HG03378 (cell line): ENCODE measurements around the gene LTC4S.
"Not testable (repeated sequence)": the region's sequence is repeated elsewhere in the genome, so short reads cannot be mapped to it uniquely, and the experiment has no call there.

Source experiments
- ATAC-seq: cut with Tn5 transposase; IDR thresholded peaks from one replicate; pipeline ENCODE4 v1.9.1; 2021; ENCODE audit warnings: mild to moderate bottlenecking, moderate library complexity; ENCODE audit not compliant: unreplicated experiment

LTC4S gene

DNA sequence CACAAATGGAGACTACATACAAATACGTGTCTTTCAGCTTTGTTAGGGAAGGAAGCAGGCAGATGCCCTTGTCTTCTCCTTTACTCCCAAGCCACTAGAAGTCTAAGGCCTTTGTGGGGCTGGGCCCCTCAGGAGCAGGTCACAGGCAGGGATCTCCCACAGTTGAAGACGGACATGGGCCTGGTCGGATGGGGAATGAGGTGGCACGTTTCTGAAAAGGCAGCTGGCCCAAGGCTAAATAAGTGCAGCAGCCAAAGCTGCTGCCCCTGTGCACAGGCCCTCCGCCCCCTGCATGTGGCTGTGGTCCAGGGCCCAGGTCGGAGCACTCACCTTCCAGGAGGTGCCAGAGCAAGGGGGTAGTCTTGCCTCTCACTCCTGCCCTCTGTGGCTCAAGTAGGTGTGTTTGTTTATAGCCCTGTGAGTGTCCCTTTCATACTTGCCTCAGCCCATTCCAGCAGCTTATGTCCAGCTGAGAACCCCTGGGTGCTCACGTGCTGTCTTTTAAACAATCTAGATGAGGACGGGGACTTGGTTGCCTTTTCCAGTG is 28.7 kb downstream of the LTC4S start:
- no peak for ATAC-seq

DNA sequence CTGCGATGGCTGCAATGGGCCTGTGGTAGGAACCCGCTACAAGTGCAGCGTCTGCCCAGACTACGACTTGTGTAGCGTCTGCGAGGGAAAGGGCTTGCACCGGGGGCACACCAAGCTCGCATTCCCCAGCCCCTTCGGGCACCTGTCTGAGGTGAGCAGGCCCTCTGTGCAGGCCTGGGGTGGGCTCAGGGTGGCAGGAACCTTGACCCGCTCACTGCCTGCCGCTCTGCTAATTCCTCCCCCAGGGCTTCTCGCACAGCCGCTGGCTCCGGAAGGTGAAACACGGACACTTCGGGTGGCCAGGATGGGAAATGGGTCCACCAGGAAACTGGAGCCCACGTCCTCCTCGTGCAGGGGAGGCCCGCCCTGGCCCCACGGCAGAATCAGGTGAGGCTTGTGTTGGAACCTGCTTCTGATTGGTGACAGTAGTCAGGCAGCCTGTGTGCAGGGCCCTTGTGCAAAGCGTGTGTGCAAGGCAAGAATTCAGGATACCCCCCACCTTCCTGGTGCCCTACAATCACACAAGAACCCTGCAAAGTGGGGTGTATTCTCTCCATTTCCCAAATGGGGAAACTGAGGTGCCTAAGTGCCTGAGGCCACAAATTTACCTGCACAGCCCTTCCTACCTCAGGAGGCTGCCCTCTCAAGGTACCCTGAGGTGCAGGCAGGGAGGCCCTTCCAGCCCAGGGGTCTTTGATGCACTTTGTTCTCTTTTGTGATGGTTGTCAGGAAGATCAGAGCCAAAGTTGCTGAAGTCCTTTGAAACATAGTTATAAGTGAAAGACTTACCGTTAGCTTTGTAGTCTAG is 30.4 kb downstream of the LTC4S start:
- no peak for ATAC-seq

DNA sequence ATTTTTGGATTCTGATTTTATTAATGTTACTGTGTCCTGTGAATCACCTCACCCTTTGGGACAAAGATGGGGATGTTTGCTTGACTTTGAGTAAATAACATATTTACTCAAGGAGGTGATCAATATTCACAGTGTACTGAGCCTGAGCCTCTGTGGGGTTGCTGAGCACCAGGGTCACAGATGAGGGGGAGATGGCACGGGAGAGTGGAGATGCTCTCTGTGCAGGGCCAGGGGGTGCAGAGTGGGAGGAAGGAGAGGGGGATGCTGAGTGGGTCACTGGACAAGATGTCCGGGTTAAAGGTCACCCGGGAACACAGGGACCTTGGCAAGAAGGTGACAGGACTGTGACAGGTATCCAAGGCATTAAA is 30.9 kb downstream of the LTC4S start:
- no peak for ATAC-seq

DNA sequence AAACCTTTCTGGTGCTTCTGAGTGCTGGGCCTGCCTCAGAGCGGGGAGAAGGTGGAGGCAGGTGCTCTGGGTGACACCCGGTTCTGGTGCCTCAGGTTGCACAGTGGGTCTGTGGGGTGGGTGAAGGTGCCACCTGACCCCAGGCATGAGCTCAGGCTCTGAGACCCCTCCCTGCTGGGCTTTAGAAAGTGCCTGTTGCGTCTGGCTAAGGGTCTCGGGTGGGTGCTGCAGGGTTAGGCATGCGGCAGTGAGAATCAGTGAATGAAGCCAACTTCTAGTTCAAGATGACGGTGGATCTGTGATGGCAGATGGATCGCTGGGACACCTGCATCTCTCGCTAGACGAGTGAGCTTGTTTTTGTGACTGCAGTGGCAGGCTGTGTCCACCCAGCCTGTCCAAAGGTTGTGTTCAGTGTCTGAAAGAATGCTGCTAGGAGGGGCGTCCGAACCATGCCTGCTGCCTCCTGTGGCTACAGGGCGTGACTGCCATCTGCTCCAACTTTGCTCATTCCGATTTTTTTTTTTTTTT is 31.9 kb downstream of the LTC4S start:
- ATAC-seq, result no peak

DNA sequence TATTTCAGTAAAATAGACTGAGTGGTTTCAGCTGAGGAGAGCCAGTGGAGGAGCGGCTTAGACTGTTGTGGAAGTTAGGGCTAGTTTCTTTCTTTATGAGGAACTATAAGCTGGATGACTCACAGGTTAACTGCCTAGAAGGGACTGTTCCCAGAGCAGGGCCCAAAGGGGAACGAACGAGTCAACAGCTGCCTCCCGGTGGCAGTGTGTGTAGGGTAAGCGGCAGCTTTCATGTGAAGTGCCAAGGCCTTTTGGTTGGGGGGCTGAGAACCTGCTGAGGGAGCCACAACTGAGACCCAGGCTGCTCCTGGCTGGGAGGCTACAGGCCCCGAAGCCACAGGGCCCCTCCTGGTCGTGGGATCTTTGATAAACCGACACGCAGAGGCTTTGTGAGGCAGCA is 33.9 kb downstream of the LTC4S start:
- ATAC-seq, result no peak

DNA sequence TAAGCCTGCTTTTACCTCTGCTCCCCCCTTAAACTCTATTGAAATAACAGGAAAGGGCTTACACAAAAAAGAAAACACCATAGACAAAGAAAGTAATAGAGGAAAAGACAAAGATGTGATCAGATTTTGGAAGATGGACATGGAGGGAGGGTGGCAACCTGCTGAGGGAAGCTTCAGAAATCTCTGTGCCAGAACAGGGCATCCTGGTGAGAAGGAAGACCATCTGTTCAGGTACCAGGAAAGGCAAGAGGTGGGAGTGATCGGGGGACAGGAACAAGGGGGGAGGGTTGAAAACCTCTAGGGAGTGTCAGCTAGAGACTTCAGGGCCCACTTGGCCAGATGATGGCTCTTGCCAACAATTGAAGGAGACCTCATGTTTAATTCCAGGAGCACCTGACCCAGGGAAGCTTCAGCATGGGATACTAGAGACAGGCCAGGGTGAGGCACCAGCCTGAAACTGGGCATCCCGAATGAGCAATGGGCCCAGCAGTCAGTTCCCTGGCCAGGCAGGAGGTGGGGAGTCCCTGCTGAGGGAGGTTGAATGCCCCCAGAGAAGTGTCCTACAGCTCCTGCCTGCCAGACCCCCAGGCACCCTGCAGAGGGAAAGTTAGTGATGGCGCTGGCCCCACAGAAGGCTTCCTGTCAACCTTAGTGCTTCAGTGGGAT is 35.1 kb downstream of the LTC4S start:
- no peak for ATAC-seq

DNA sequence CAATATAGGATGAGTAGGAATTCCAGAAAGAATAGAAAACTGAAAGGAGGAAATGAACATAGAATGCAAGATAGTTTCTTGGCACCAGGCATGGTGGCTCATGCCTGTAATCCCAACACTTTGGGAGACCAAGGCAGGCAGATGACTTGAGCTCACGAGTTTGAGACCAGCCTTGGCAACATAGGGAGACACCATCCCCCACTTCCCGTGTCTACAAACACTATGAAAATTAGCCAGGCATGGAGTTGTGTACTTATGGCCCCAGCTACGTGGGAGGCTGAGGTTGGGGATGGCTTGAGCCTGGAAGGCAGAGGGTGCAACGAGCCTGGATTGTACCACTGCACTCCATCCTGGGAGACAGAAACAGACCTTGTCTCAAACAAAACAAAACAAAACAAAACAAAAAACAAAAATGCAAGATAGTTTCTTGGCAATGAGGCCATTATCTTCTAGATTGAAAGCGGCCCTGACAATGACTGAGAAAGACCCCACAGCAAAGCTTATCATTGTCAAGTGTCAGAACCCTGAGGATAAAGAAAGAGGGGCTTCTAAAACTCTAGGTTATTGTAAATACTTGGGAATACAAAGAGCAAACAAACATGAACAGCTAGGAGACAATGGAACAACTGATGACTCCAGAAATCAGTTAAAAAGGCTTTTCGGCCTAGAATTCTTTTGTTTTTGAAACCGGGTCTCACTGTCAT is 36.1 kb downstream of the LTC4S start:
- no peak for ATAC-seq

DNA sequence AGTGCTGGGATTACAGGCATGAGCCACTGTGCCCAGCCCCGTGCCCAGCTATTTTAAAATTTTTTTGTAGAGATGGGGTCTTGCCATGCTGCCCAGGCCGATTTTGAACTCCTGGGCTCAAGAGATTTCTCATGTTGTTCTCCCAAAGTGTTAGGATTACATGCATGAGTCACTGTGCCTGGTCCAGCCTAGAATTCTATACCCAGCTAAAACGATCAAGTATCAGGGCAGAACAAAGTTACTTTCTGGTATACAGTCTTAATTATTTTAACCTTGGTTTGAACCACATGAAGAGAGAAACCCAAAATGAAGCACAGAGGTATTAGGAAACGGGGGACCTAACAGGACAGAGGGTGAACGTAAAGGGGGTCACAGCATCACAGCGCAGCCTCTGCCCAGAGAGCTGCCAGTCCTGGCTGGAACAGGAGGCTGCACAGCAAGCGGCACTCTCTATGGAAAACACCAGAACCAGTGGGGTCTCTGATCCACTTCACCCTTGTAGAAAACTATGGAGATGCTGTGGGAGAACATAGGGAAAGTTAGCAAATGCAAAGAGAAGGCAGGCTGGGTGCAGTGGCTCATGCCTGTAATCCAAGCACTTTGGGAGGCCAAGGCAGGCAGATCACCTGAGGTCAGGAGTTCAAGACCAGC is 37.2 kb downstream of the LTC4S start:
- ATAC-seq, result no peak

DNA sequence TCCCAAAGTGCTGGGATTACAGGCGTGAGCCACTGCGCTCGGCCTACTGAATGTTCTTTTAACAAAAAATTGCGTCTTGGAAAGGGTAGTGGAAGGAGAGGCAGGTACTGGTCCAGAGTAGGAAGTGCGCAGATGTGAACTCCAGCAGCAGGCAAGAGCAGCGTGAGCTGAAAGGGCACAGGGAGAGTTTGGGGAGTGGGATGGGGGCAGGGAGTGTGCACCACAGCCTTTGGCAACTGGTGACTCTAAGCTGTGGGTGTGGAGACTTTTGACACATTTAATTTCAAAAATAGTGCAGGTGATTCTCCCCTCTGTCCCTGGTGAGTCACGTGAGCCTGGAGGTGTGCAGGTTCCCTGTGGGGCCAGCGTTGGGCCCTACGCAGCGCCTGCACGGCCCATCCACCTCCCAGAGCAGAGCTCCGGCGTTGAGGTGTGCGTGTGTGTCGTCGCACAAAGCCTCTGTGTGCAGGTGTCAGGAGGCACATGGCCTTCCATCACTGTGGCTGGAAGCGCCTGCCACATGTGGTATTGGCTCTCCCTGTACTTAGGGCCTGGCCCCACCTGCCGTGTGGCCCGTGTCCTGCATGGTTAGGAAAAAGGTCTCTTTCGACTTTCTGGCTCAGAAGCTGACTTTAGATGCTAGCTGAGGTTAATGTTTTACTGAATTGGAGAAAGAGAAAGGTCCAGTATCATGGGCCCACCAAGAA is 38.4 kb downstream of the LTC4S start:
- no peak for ATAC-seq

DNA sequence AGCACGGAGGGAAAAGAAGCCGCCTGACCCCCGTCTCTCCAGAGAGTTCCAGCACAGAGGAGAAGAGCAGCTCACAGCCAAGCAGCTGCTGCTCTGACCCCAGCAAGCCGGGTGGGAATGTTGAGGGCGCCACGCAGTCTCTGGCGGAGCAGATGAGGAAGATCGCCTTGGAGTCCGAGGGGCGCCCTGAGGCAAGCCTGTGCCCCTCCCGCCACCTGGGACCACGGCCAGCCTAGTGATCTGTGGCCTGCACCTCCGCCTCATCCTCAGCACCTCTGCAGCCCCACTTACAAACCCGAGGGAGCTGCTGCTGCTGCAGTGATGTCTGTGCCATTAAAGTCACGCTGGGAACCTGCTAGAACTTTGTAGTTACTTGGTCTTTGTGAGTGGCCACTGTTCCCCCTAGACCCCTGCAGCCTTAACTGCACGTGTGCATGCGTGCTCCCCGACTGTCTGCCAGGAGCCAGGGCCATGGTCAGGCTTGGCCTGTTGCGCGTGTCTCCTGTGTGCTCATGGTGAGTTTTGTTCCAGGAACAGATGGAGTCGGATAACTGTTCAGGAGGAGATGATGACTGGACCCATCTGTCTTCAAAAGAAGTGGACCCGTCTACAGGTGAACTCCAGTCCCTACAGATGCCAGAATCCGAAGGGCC is 39.4 kb downstream of the LTC4S start:
- ATAC-seq, result no peak

DNA sequence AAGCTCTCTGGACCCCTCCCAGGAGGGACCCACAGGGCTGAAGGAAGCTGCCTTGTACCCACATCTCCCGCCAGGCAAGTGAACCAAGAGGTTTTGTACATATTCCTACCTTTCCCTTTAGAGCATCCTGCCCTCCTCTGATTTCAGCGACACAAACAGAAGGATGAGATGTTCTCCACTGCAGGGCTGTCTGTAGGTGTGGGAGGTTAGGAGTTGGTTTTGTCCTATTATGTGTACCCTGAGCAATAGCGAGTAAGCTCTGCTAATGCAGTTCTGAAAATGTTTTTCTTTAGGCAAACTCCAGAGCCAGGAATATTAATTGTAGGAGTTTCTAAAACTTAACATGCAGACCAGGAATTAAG is 39.9 kb downstream of the LTC4S start:
- ATAC-seq, result no peak

DNA sequence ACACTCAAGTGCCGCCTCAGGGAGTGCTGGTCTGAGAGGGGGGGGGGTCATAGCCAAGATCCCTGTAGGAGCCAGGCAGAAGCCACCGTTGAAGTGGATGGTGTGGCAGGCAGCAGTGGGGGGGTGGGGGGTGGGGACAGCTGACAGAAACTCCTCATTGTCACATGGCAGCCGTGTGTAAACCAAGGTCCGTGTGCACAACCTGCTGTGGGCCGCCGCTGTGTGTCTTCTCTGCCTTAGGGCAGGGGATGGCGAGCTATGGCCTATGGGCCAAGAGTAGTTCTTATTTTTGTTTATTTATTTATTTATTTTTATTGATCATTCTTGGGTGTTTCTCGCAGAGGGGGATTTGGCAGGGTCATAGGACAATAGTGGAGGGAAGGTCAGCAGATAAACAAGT is 40.3 kb downstream of the LTC4S start:
- ATAC-seq, result no peak

DNA sequence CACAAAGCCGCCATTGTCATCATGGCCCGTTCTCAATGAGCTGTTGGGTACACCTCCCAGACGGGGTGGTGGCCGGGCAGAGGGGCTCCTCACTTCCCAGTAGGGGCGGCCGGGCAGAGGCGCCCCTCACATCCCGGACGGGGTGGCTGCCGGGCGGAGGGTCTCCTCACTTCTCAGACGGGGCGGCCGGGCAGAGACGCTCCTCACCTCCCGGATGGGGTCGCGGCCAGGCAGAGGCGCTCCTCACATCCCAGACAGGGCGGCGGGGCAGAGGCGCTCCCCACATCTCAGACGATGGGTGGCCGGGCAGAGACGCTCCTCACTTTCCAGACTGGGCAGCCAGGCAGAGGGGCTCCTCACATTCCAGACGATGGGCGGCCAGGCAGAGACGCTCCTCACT is 41.1 kb downstream of the LTC4S start:
- ATAC-seq, result not testable (repeated sequence)

DNA sequence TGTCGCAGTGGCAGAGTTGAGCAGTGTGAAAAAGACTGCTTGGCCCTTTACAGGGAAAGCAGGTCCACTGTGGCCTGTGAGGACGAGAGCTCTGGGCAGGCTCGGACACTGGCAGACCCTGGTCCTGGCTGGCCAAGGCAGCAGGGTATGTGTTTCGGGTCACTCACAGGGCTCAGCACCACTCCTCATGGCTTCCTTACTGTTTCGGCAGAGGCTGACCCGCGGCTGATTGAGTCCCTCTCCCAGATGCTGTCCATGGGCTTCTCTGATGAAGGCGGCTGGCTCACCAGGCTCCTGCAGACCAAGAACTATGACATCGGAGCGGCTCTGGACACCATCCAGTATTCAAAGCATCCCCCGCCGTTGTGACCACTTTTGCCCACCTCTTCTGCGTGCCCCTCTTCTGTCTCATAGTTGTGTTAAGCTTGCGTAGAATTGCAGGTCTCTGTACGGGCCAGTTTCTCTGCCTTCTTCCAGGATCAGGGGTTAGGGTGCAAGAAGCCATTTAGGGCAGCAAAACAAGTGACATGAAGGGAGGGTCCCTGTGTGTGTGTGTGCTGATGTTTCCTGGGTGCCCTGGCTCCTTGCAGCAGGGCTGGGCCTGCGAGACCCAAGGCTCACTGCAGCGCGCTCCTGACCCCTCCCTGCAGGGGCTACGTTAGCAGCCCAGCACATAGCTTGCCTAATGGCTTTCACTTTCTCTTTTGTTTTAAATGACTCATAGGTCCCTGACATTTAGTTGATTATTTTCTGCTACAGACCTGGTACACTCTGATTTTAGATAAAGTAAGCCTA is 42.6 kb downstream of the LTC4S start:
- peak; percentile 43 for ATAC-seq

DNA sequence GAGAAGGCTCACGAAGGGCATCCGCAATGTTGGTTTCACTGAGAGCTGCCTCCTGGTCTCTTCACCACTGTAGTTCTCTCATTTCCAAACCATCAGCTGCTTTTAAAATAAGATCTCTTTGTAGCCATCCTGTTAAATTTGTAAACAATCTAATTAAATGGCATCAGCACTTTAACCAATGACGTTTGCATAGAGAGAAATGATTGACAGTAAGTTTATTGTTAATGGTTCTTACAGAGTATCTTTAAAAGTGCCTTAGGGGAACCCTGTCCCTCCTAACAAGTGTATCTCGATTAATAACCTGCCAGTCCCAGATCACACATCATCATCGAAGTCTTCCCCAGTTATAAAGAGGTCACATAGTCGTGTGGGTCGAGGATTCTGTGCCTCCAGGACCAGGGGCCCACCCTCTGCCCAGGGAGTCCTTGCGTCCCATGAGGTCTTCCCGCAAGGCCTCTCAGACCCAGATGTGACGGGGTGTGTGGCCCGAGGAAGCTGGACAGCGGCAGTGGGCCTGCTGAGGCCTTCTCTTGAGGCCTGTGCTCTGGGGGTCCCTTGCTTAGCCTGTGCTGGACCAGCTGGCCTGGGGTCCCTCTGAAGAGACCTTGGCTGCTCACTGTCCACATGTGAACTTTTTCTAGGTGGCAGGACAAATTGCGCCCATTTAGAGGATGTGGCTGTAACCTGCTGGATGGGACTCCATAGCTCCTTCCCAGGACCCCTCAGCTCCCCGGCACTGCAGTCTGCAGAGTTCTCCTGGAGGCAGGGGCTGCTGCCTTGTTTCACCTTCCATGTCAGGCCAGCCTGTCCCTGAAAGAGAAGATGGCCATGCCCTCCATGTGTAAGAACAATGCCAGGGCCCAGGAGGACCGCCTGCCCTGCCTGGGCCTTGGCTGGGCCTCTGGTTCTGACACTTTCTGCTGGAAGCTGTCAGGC is 43.6 kb downstream of the LTC4S start:
- no peak for ATAC-seq

DNA sequence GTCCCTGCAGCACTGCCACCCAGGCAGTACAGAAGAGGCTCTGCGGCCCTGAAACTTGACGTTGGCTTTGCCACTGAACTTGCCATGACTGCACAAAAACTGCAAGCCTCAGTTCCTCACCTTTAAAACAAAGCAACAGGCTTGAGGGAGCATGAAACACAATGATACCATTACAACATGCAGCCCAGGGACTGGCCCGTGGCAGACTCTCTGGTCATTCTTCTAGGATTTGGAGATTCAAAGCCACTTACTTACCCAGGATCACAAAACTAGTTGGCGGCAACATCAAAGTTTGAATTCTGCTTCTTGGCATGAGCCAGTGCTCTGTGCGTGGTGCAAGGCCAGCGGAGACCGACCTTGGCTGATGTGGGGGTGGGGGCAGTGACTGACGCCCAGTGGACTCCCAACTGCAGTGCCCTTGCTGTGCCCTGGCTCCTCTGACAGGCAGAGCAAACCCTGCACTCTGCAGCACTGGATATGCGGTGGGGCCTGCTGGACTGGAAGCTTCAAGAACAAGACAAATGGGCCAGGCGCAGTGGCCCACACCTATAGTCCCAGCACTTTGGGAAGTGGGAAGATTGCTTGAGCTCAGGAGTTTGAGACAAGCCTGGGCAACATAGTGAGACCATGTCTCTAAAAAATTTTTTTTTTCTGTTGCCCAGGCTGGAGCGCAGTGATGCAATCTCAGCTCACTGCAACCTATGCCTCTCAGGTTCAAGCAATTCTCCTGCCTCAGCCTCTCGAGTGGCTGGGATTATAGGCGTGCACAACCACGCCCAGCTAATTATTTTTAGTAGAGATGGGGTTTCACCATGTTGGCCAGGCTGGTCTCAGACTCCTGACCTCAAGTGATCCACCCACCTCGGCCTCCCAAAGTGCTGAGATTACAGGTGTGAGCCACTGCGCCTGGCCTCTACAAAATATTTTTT is 45.8 kb downstream of the LTC4S start:
- ATAC-seq, result no peak

DNA sequence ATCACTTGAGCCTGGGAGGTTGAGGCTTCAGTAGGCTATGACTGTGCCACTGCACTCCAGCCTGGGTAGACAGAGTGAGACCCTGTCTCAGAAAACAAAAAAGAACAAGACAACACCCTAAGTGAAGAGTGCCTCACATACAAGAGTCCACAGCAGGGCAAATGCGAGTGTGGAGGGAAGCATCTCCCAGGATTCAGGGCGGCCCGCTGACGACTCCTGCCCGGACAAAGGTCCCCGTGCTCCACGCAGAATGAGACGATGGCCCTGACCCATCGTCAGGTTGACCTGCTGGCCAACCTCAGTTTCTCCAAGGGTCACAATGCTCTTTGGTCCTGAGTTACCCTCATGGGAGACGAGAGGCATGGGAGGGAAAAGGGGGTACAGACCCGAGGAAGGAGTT is 46.5 kb downstream of the LTC4S start:
- ATAC-seq, result no peak
